GM04504 (cell line): ENCODE results near the gene MCM3AP.

ENCODE experiments used
- DNase-seq: peaks from one replicate; pipeline ENCODE4 v3.0.0-alpha.2; 2012; ENCODE audit warnings: low read depth

The MCM3AP gene

DNA sequence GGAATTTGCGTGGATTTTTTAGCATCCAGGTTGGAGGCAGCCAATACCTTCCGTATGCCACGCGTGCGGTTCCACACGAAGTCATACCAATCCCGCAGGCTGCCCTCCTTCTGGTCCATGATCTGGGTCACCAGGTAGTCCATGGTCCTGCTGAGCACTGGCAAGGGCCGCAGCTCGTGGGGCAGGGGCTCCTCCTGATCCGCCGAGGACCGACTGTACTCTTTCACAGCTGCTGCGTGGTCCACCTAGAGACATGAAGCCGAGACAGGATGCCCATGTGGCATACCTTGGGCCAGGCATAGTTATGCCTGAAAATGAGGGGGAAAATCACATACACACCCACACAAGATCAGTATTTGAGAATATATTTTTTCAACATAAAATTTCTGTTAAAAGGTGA lies 12.1 kb downstream of the MCM3AP start:
- DNase-seq, result no peak

DNA sequence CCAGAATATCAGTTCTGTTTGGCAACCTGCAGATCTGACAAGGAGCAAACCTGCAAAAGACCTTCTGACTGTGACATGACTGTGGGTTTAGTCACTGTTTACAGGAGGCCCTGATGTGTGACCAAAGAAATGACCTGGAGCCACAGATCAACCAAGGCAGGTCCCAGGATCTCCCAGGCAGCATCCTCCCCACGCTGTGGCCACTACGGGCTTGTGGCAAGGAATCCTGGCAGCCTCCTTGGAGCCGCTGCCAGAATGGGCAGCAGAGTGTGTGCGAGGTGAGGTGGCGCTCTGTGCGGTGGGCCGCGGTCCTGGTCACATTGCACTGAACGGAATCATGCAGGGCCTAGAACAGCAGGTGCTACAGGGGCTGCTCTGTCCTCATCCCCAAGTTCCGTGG lies 15.9 kb downstream of the MCM3AP start:
- no peak for DNase-seq

DNA sequence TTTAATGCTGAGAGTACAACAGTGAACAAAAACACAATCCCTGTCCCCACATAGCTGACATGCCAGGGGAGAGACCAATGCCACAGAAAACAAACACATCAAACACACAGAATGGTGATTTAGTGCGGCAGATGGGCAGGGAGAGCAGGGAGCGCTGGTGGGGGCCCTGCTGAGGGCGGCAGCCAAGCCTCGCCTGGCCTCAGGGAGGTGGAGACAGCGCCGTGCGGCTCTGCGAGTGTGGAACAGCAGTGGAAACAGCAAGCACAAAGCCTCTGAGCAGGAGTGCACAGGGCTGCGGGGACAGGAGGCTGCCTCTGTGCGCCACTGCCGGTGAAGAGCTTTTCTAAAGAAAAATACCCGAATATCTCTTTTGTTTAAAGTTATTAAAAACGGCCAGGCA lies 17.0 kb downstream of the MCM3AP start:
- no peak for DNase-seq

DNA sequence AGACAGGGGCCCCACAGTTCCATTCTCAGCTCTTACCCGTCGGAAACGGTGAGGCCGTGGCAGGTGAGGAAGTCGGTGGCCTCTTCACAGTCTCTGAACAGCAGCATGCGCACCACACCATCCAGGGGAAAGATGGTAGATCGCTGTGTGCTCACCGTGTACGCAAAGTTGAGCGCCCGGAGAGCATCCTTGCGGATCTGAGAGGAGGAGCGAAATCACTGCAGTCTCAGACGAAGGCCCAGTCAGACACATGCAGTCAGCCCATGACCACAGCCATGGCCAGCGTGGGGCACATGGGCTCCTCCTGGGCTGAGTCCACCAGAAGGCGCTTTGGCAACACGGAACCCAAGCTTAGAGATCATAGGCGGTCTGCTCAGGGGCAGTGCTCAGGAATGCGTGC lies 18.5 kb downstream of the MCM3AP start:
- no peak for DNase-seq

DNA sequence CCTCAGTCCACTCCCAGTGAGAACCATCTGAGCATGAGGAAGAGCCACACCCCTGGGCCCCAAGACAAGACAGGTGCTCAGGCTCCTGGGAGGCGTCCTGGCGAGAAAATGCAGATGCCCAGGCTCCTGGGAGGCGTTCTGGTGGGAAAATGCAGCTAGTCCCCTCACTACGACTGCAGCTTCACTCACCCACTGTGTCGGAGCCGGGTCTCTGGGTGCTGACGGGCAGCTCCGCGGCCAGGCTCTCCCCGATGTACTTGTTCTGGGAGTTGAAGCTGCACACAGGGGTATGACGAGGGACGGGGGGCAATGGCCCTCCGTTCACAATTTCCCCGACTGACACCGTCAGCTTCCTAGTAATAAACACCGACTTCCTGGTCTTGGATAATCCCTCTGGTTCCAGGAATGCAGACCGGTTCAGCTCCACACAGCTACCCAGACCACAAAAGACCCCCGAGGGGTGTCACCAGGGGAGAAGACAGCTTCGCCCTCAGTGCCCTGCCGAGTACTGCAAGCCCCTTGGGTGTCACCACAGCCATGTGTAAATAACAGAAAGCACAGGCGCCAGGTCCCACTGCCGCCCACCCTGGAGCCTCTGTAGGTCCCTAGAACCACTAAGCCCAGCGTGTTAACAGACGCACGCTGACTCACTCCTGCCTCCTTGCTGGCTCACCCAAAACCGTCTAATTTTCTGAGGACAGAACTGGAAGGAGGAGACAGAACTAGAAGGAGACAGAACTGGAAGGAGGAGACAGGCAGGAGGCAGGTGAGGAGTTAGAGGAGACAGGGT lies 19.5 kb downstream of the MCM3AP start:
- DNase-seq, result no peak

DNA sequence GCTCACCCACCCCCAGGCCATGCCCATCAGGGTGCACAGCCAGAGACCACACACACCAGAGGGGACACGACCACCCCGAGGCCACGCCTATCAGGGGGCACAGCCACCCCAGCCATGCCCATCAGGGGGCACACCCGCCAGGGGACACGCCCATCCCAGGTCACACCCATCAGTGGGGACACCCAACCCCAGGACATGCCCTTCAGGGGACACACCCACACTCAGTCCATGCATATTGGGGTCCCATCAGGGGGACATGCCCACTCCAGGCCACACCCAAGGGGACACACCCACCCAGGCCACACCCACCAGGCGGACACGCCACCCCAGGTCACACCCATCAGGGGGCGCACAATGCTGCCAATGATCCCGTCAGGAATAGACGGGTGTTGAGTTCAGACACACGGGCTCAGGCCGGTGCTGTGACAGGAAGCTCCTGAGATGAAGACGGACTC lies 20.7 kb downstream of the MCM3AP start:
- DNase-seq, result no peak

DNA sequence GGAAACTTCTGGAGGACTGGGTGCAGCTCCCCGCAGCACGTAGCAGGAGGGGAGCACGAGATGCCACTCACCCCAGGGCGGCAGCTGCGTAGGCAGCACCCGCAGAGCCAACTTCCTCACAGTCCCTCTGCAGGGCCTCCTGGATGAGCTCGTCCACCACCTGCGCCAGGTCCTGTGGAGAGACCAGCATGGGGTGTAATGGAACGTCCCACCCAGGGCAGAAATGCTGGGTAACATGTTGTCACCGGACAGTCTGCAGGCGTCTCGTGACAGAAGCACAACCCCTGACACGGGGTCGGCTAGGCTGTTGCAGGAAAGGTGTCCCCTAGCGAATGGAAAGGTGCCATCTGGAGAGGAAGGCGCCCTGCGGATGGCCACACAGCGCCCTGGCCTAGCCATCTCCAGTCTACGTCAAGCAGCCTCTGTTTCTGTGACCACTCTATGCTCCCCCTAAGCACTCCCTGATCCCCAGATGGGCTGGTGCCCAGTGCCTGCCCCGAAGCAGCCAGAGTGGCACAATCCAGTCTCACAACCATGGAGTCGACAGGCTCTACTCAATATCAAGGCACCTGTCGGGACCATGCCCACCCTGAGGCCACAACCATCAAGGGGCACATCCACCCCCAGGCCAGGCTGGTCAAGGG lies 21.2 kb downstream of the MCM3AP start:
- no peak for DNase-seq

DNA sequence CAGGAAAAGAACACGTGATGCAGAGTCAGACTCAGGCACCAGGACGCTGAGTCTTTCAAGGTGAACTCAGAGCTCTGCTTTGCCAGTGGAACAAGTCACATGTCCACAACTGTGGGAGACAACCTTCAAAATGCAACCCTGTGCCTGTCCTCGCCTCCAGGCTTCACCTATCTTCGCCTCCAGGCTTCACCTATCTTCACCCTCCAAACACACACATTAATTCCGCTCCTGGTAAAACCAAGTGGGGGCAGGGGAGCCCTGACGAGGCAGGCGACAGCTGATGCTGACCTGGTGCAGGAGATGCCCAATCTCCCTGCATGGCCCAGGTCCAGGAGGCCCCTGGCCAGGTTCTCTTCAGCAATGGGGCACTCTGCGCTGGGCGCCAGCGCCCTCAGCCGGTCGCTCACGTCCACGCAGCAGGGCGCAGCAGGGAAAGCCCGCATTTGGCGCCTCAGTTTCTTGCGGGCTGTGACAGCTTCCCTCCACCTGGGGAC lies 28.9 kb downstream of the MCM3AP start:
- no peak for DNase-seq

DNA sequence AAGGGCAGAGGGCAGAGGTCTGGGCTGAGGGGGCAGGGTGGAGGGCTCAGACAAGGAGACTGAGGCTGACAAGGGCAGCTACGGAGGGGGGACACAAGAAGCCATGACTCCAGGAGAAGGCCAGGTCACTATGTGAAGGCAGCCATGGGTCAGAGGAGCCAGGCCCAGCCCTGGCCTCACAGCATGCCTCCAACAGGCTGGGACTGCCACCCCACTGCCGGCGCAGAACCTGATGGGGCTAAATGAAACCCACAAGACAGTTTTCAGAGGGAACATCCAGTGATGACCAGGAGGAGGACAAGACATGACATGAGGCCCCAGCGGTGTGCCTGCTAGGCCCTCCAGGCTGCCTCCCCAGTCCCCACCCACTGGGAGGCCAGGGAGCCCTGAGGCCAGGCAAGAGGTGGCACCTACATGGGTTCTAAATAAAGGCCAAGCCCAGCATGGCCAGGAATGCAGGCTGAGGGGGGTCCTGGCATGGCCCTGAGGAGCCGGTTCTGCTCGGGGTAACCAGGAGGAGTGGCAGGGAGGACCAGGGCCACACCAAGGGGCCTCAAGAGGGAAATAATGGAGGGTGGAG lies 29.6 kb downstream of the MCM3AP start:
- DNase-seq, result no peak

DNA sequence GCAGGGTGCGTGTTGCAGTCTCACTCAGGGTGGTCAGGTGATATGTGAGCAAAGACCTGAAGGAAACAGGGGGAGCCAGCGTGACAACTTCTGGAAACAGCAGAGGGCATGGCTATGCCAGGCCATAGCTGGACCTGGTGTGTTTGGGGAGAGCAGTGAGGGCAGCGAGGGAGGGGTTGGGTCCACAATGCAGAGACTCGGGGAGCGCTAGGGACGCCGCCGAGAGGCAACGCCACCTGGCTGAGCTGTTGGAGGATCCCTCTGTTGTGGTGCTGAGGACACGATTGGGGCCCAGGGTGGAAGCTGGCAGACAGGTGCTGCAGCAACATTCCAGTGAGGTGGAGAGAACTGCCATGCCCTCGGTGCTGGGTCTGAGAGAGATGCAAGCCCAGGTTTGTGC lies 30.2 kb downstream of the MCM3AP start:
- DNase-seq, result no peak

DNA sequence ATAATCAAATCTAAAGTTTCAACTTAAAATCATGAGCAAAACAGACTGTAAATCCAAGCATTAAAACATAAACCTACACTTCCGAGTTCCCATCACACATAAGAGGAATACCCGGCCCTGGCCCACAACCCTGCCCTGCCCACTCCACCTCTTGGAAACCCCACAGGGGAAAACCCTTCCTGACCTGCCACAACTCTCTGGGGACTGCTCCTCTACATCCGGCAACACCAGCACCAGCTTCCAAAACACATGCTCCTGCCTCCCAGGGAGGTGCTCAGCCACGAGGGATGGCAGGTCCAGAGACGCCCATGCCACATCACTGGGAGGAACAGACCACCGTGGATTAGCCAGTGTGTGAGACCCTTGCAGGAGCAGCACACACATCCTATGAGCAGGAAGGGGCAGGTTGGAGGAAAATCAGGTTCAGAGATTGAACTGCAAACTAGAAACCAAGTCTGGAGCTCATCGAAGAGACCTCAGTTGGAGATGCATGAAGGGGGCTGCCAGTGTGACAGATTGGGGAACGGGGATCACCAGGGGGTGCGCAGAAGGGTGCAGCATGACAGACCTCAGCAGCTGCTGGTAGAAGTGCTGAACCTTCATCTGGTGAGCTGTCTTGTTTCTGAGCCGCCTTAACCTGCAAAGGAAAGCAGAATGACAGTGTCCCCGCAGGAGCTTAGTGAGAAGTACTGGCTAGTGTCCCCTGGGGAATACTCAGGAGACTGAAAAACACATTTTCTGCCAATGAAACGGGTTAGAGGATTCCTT lies 31.0 kb downstream of the MCM3AP start:
- DNase-seq, result no peak

DNA sequence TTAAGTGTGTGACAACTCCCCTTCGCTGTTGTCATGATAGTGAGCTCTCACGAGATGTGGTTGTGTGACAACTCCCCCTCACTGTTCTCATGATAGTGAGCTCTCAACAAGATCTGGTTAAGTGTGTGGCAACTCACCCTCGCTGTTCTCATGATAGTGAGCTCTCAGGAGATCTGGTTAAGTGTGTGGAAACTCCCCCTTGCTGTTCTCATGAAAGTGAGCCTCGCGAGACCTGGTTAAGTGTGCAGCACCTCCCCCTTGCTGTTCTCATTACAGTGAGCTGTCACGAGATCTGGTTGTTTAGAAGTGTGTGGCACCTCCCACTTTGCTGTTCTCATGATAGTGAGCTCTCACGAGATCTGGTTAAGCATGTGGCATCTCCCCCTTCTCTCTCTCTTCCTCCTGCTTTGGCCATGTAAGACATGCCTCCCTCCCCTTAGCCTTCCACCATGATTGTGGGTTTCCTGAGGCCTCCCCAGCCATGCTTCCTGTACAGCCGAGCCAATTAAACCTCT lies 31.7 kb downstream of the MCM3AP start:
- DNase-seq, result no peak

DNA sequence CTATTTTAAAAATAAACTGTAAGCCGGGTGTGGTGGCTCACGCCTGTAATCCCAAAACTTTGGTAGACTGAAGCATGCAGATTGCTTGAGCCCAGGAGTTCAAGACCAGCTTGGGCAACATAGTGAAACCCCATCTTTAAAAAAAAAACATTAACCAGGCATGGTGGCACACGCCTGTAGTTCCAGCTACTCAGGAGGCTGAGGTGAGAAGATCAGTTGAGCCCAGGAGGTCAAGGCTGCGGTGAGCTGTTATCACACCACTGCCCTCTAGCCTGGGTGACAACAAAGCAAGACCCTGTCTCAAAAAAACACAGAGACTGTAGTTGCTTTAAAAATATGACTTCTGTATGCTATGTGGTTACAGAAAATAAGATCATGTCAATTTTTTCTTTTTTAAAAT lies 32.6 kb downstream of the MCM3AP start:
- DNase-seq, result no peak

DNA sequence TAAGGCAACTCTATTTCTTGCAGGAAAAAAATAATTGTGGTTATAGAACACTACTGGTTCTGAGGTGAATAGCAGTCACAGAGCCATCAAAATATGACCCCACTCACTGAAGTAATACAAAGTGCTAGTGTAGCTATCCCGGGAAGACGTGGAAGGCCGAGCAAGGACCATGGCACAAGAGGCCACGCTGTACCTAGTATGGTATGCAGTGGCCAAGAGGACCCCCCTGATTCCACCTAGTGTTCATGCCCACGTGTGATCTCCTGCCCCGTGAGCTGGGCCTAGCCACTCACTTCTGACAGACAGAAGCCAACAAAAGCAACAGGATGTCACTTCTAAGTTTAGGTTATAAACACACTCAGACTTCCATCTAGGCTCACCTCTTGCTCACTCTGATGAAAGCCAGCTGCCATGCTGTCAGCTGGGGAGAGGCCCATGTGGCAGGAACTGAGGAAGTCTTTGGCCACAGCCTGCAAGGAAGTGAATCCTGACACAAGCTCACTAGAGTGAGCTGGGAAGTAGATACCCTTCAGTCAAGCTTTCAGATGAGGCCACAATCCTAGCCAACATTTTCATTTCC lies 35.2 kb downstream of the MCM3AP start:
- DNase-seq, result no peak

DNA sequence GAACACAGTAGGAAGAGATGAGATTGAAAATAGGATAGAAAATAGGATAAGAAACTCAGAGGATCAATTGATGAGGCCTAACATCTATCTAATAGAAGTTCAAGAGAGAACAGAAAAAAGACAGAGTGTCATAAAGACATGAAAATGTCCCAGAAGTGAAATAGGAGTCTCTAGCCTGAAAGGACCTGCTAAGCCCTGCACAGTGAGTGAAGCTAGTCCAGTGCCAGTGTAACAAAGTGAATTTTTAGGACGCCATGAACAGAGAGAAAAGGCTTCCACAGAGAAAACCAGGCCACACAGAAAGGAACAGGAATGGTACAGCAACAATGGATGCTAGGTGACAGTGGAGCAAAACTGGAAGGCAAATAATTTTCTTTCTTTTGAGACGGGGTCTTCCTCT lies 36.6 kb downstream of the MCM3AP start:
- no peak for DNase-seq

DNA sequence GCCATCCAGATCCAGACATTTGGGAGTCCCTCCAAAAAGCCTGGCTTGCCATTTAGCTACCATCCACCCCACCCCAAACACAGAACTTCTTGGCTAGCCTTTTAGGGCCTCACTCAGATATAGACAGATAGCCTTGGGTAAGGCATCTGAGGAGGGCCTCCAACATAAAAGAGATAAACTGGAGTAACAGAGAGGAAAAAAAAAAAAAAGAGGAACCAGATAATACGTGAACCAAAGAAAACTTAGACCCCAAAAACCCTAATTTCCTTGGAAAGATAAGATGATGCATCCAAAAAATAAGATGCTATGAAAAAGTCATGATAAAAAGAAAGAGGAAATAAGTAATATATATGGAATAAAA lies 37.0 kb downstream of the MCM3AP start:
- DNase-seq, result no peak

DNA sequence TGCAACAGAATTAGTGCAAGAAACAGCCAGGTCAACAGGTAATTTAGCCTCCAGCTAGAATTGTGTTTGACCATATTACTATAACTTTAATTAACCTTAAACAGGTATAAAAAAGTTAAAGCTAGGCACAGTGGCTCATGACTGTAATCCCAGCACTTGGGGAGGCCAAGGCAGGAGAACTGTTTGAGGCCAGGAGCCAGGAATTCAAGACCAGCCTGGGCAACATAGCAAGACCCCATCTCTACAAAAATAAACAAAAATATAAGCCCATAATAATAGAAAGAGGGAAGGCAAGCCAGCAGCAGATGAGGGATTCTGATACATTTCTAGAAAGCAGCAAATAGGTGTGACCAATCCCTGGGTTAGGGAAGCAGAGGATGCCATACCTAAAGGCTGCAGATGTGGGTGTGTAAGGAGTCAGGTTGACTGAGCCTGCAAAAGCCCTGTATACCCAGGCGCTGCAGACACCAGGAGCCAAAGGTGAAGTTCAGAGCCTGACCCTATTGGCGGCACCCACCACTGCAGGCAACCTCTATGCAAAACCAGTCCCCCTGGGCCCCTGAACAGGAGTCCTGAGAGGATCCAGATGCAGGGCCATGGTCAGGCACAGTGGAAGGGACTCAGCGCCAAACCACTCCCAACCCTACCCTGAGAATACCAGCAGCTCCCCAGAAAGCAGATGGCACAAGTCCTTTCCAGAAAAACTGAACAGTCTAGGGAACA lies 37.6 kb downstream of the MCM3AP start:
- DNase-seq, result no peak

DNA sequence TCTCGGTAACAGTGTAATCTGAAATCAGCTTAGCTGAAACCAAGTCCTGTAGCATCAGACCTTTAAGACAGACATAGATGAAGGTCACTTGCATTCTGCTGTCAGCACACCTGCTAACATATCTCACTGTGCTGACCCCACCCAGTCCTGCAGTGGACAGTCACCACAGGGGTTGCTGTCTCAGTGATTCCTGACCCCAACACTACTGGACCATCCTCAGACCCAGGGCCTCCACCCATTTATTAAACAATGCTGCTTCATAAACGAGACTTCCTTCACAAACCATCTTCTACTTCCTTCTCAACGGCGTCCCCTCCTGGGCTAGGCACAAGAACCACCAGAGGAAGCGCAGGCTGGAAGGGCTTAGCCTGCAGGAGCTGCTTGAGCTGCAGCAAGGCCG lies 39.1 kb downstream of the MCM3AP start:
- no peak for DNase-seq

DNA sequence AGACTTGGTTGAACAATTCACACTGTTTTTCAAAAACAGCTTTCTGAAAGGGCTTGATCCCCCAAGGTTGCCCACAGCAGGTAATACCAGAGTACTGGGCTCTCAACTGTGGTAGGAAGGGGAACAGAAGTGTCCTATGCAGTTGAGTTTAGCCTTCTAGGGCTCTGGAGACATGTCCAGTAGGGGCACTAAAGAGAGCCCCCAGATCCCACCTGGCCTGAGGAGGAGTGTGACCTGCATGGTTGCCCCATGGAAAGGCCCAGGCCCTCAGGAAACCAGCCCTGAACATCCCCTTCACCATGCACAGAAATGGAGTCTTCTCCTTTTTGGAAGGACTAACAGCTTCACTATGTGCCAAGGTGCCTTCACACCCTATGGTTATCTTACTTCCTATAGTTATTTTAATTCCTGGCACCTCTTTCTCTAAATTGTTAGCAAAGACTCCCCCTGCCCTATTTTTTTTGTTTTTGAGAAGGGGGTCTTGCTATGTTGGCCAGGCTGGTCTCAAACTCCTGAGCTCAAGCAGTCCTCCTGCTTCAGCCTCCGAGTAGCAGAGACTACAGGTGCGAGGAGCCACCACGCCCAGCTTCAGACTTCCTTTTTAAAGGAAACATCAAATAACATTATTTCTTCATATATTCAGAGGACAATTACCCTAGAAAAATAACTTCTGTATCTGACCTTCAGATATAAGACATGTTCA lies 40.0 kb downstream of the MCM3AP start:
- DNase-seq, result no peak

DNA sequence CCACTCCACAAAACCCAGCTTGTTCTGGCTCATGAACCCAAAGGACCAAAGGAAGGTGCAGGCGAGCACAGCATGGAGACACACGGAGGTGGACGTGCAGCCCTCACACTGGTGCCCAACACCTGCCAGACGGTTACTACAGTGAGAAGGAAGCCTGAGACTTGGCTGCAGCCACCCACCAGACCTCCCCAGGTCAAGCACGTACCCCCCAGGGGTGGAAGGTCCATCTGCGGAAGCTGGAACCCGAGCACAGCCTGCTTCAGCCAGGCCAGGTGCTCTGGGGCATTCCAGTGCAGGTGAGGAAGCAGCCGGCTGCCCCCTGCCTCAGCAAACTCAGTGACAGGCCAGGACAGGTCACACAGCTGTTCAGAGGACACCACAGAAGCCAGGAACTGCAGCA lies 40.8 kb downstream of the MCM3AP start:
- no peak for DNase-seq

DNA sequence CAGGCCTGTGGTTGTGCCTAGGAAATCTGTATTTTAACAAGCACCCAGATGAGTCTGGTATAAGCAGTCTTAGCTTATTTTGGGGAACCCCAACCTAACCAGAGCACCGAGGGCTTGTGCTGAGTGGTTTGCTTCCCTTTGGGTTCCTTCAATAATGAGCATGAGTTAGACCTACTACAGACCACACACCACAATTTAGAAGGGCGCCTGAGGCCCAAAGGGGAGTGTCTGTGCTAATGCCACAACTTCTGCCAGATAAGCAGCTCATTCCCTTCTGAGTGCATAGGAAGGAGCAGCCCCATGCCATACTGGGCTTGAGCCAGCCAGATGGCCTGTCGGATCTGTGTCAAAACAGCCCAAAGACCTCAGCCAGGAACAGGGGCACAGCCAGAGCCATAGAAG lies 41.5 kb downstream of the MCM3AP start:
- no peak for DNase-seq
